HuH-7.5 (cell line): ENCODE data around the gene AKAP6.
"Not testable (repeated sequence)": the region's sequence is repeated elsewhere in the genome, so short reads cannot be mapped to it uniquely, and the experiment has no call there.

Experiments
- DNase-seq: peaks from one replicate; pipeline ENCODE4 v3.0.0; 2011; ENCODE audit warnings: low spot score

The AKAP6 gene

GRCh38 chr14:32443890-32444661, 115.0 kb downstream of the AKAP6 start:
- no peak for DNase-seq

- no peak for DNase-seq
Observed at GRCh38 chr14:32447371-32447770, 118.3 kb downstream of the AKAP6 start.

- DNase-seq: no peak
Observed at GRCh38 chr14:32449648-32450047, 120.5 kb downstream of the AKAP6 start.

GRCh38 chr14:32450919-32451675, 122.0 kb downstream of the AKAP6 start:
- no peak for DNase-seq

- no peak for DNase-seq
Observed at GRCh38 chr14:32453857-32454810, 125.0 kb downstream of the AKAP6 start.

- no peak for DNase-seq
Observed at GRCh38 chr14:32457213-32457920, 128.3 kb downstream of the AKAP6 start.

- no peak for DNase-seq
Observed at GRCh38 chr14:32458720-32459119, 129.6 kb downstream of the AKAP6 start.

GRCh38 chr14:32460267-32460666, 131.2 kb downstream of the AKAP6 start:
- DNase-seq: no peak

GRCh38 chr14:32462553-32462952, 133.5 kb downstream of the AKAP6 start:
- not testable (repeated sequence) for DNase-seq

- no peak for DNase-seq
Observed at GRCh38 chr14:32468955-32469354, 139.9 kb downstream of the AKAP6 start.

- no peak for DNase-seq
Observed at GRCh38 chr14:32469388-32470160, 140.5 kb downstream of the AKAP6 start.

GRCh38 chr14:32470161-32470715, 141.1 kb downstream of the AKAP6 start:
- DNase-seq: no peak

GRCh38 chr14:32471181-32471580, 142.1 kb downstream of the AKAP6 start:
- no peak for DNase-seq

- DNase-seq: no peak
Observed at GRCh38 chr14:32472076-32472475, 143.0 kb downstream of the AKAP6 start.

GRCh38 chr14:32472512-32473463, 143.7 kb downstream of the AKAP6 start:
- no peak for DNase-seq

- peak; percentile 9 for DNase-seq
Observed at GRCh38 chr14:32473464-32473855, 144.4 kb downstream of the AKAP6 start.

- DNase-seq: no peak
Observed at GRCh38 chr14:32474478-32475195, 145.5 kb downstream of the AKAP6 start.

- no peak for DNase-seq
Observed at GRCh38 chr14:32476532-32476931, 147.4 kb downstream of the AKAP6 start.

GRCh38 chr14:32477396-32477795, 148.3 kb downstream of the AKAP6 start:
- no peak for DNase-seq
